Adipocyte (in vitro differentiated cells): ENCODE results near the gene ZBTB46.

Experiments used
- DNase-seq: peaks from one replicate; pipeline ENCODE4 v3.0.0-alpha.2; 2015; ENCODE audit warnings: low read depth
- H3K27me3 ChIP-seq: replicated peaks from 2 replicates; pipeline ENCODE4 v1.7.0; 2013; ENCODE audit warnings: mild to moderate bottlenecking, low read length, moderate library complexity; ENCODE audit not compliant: control insufficient read depth, insufficient read depth
- H3K36me3 ChIP-seq: 2 replicates; pipeline ENCODE4 v1.7.0; 2013; ENCODE audit warnings: low read length, mild to moderate bottlenecking, moderate library complexity; ENCODE audit not compliant: control insufficient read depth, insufficient read depth, severe bottlenecking
- H3K4me1 ChIP-seq: 2 replicates; pipeline ENCODE4 v1.7.0; 2013; ENCODE audit warnings: mild to moderate bottlenecking, low read length, moderate library complexity; ENCODE audit not compliant: control insufficient read depth, insufficient read depth
- H3K4me3 ChIP-seq: 2 replicates; pipeline ENCODE4 v1.7.0; 2013; ENCODE audit warnings: mild to moderate bottlenecking, low read length, moderate library complexity
- H3K9ac ChIP-seq: 2 replicates; pipeline ENCODE4 v1.7.0; 2013; ENCODE audit warnings: mild to moderate bottlenecking, low read length, moderate library complexity
- H3K9me3 ChIP-seq: 2 replicates; pipeline ENCODE4 v1.7.0; 2013; ENCODE audit warnings: mild to moderate bottlenecking, low read length, moderate library complexity; ENCODE audit not compliant: control insufficient read depth

The ZBTB46 gene

DNA sequence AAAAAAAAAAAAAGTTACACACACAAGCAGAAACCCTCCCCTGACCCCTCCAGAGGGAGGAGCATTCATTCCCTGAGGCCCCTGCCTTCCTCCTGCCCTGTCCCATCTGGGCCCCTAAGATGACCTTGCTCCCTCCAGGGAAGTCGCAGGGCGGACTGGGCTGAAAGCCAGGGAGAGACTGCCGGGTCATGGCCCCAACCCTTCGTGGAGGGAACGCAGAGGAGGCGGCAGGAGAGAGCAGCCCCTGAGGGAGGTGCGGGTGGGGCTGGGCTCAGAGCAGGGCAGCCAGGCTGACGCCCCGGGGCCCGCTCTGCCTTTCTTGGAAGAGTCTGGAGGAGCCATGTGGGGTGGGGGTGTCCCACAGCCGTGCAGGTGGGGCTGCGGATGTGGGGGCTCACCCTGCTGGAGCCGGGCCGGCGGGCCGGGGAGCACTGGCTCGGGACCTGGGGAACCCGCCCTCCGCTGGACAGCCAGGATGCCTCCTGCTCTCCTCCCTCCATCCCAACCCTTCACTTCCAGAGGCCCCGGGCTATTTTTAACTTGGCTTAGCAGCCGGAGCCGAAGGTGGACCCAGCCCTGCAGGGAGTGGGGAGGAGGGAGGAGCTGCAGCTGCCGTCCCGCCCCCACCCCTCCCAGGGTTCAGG, 15.2 kb upstream of the ZBTB46 start:
- Histone ChIP-seq H3K27me3 (peaks cover 30% of the 10 kb centered on the region), H3K9ac (no peak overlapping the region), H3K4me1 (peaks cover 7% of the 10 kb centered on the region), H3K36me3 (no peaks in the 10 kb centered on the region), H3K9me3 (no peaks in the 10 kb centered on the region), H3K4me3 (no peak overlapping the region)
- peak; percentile 49 for DNase-seq

DNA sequence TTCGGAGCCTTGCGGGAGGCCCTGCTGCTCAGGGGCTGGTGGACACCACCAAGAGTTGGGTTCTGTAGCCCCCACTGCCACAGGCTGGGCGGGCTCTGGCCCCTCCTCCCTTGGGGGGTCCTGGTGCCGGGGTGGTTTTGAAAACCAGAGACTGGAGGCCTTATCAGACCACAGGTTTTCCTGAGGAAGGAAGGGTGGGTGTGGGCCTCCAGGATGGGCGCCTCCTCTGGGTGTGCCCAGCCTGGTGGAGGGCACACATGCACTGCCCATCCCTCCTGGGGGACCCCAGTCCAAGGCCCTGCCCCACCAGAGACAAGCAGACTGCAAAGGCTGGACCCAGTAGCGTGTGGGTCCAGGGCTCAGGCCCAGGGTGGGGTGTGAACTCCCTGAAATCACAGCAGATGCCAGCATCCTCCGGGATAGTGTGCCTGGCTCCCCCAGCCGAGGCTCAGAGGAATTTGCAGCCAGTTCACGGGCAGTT, 13.5 kb upstream of the ZBTB46 start:
- Histone ChIP-seq H3K9ac (no peak overlapping the region), H3K27me3 (peaks cover 30% of the 10 kb centered on the region), H3K4me1 (peaks cover 7% of the 10 kb centered on the region), H3K36me3 (no peaks in the 10 kb centered on the region), H3K4me3 (no peak overlapping the region), H3K9me3 (no peaks in the 10 kb centered on the region)
- DNase-seq = no peak

DNA sequence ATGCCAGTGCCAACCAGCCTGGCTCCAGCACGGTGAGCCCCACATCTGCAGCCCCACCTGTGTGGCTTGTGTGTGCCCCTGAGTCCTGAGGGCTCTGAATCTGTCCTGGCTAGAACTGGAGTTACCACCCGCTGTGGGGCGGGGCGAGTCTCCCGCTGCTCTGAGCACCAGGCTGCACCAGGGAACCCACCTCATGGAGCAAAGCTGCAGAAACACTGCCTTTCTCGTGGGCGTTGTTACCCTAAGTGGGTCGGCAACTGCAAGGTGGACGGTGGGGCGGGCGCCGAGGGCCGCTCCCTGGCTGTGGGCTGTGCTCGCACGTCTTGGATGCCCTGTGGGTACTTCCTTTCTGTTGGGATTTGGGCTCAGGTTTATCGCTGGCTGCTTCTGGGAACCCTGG, 12.7 kb upstream of the ZBTB46 start:
- DNase-seq = no peak
- Histone ChIP-seq H3K9me3 (no peaks in the 10 kb centered on the region), H3K27me3 (peaks cover 30% of the 10 kb centered on the region), H3K36me3 (no peaks in the 10 kb centered on the region), H3K4me3 (no peak overlapping the region), H3K4me1 (peaks cover 7% of the 10 kb centered on the region), H3K9ac (no peak overlapping the region)

DNA sequence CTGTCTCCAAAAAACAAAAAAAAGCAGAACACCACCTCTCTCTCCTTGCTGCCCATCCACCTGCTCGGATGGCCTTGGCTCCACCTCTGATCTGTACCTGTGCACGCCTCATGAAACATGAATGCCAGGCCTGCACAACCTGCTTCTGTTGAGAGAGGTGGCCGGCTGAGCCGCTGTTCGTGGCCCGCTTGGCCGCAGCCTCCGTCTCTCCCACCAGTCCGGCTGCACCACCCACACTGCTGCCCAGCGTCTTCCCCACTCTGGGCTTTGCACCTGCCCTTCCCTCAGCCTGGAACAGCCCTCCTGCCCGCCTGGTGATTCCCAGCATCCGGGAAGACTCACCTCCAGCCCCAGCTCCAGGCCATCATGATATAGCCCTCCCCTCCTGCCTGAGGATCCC, 12.2 kb upstream of the ZBTB46 start:
- Histone ChIP-seq H3K4me3 (no peak overlapping the region), H3K36me3 (no peaks in the 10 kb centered on the region), H3K9ac (no peak overlapping the region), H3K27me3 (peaks cover 30% of the 10 kb centered on the region), H3K4me1 (peaks cover 7% of the 10 kb centered on the region), H3K9me3 (no peaks in the 10 kb centered on the region)
- no peak for DNase-seq

DNA sequence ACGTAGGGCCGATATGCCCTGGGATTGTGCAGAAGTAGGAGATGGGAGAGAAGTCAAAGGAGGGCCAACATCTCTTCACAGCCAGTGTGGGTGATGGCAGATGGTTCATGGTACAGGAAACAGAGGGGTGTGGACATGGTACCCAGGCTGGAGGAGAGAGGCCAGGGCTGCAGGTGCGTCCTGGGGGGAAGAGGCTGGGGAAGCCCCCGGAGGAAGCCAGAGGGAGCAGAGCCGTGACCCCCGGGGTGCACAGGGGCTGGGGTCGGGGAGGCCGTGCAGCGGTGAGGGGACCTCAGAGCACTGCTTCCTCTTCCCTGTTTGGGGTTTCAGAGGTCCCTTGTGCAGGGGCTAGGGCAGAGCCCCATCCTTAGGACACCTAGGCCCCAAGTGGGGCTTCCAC, 11.2 kb upstream of the ZBTB46 start:
- no peaks in the 10 kb centered on the region for H3K36me3 ChIP-seq
- H3K4me3 ChIP-seq = no peak overlapping the region
- no peak for DNase-seq
- no peak overlapping the region for H3K9ac ChIP-seq
- H3K4me1 ChIP-seq = peaks cover 7% of the 10 kb centered on the region
- peaks cover 26% of the 10 kb centered on the region for H3K27me3 ChIP-seq
- H3K9me3 ChIP-seq = no peaks in the 10 kb centered on the region

DNA sequence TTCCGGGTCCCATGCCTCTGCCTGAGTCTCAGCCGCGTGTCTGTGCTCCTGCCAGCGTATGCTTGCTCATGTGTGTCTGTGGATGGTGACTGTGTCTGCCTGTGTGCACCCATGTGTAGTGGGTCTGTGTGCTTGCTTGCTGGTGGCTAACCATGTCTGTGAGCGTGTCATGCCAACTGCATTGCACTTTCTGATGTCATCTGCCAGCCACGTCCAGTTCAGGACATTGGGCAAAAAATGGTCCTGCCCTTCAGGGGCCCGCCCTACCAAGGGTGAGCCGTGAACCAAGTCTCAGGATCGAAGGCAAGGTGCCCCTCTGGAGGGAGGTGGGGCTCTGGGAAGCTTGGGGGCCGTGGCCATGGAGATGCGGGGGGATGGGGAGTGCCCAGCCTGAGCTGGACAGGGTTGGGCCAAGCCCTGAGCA, 9.4 kb upstream of the ZBTB46 start:
- no peak overlapping the region for H3K9ac ChIP-seq
- no peak for DNase-seq
- H3K27me3 ChIP-seq = peaks cover 20% of the 10 kb centered on the region
- H3K36me3 ChIP-seq = no peaks in the 10 kb centered on the region
- H3K4me1 ChIP-seq = no peaks in the 10 kb centered on the region
- no peak overlapping the region for H3K4me3 ChIP-seq
- H3K9me3 ChIP-seq = no peaks in the 10 kb centered on the region

DNA sequence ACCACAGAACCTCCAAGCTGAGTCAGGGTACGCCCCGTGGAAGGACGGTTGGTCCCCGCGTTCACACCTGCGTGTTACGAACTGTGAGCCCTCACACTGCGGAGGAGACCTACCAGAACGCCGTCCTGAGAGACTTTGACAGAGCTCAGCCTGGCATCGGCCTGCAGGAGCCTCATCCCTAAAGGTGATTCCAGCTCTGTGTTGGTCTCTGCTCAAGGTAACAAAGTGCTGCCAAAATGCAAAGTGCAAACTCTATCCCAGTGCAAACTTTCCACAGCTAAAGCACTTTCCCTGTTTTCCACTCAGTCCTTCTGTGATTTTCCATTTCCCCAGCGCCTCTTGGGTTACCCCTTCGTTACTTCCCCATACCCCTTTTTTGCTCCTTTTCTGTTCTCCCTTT, 8.6 kb upstream of the ZBTB46 start:
- DNase-seq = no peak
- H3K4me1 ChIP-seq = peaks cover under 1% of the 10 kb centered on the region
- no peaks in the 10 kb centered on the region for H3K9me3 ChIP-seq
- no peaks in the 10 kb centered on the region for H3K36me3 ChIP-seq
- H3K4me3 ChIP-seq = no peak overlapping the region
- H3K9ac ChIP-seq = no peak overlapping the region
- H3K27me3 ChIP-seq = peaks cover 13% of the 10 kb centered on the region

DNA sequence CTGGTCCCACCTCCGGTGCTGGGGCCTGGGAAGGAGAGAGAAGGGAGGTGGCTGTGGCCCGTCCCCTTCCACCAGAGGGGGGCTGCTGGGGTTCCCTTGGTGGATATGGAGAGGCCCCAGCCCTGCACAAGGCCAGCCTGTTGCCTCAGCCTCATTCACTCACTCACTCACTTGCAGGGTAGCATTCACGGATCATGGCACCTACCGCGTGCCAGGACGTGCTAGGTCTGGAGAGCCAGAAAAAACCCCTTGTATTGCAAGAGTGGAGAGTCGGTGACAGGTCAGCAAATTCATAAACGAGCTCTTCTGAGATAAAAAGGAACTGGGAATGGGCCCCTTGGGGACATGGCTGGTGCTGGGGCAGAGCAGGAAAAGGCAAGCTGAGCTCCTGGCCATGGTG, 6.4 kb upstream of the ZBTB46 start:
- no peak overlapping the region for H3K9ac ChIP-seq
- no peak for DNase-seq
- peaks cover 5% of the 10 kb centered on the region for H3K27me3 ChIP-seq
- H3K4me3 ChIP-seq = no peak overlapping the region
- no peaks in the 10 kb centered on the region for H3K36me3 ChIP-seq
- H3K9me3 ChIP-seq = no peaks in the 10 kb centered on the region
- peaks cover 5% of the 10 kb centered on the region for H3K4me1 ChIP-seq

DNA sequence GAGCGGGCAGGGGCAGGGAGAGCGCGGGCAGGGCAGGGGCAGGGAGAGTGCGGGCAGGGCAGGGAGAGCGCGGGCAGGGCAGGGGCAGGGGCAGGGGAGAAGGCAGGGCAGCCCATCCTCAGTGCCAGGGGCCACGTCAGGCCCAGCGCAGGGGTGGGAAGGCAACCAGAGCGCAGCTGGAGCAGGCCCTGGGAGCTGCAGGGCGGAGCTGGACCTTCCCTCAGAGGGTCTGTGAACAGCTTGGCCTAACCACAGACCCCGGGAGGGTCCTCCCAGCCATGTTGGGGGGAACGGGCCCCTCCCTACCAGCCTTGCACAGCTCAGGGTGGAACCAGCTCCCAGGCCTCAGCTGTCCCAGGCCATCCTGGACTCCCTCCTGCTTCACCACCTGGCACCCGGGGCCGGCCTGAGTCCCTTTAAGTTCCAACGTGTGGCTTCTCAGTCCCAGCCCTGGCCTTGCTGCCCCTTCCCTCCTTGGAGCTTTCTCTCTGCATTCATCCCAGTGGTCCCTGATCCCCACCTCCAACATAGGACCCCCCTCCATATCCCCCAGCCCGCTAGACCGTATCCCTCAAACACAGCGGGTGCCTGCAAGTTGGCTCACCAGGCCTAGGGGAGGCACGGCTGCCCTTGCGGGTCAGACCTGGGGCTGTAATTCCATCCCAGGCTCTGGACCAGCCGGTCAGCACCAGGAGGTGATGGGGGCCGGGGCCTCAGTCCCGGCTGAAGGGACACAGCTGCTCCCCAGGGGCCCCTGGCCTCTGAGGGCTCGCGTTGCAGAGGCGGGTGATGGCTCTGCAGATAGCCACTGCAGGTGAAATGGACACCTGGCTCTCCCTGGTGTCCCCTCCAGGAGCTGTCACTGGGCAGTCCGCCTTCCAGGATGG, 5.6 kb upstream of the ZBTB46 start:
- Histone ChIP-seq H3K4me1 (peaks cover 5% of the 10 kb centered on the region), H3K4me3 (no peak overlapping the region), H3K36me3 (no peaks in the 10 kb centered on the region), H3K9me3 (no peaks in the 10 kb centered on the region), H3K9ac (no peak overlapping the region), H3K27me3 (peaks cover 5% of the 10 kb centered on the region)
- no peak for DNase-seq

DNA sequence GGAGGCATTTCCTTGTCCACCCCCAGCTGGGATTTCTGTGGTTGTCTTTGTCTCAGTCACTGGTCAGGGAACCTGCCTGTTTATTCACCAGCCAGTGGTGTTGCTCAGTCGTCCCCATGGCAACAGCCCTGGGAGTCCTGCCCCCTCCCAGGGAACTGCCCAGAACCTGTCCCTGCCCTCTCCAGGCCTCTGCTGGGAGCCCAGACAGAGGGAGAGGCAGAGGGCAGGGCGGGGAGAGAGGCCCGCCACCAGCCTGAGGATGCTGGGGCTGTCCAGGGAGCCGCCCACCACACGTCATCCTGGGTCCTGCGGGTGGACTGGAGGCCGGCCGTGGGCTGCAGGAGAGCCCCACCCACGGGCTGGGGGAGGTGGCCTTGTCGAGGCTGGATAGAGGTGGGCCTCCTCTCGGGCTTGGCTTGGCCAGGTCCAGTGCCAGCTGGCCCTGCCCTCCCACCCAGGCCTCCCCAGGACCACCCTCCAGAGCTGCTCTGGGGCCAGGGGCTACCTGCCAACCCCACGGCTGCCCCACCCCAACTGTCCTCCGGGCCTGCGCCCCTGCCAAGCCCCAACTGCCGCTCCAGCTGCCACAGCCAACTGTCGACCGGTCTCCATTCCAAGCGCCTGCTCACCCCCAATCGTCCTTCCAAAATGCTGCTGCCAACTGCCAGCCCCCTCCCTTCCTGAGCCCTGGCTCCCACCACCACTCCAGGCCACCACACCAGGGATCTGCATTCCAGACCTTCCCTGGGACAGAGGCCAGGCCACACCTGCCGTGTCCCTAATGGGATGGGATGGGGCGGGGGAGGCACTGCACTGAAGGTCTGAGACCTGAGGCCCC, 4.2 kb upstream of the ZBTB46 start:
- Histone ChIP-seq H3K4me3 (no peak overlapping the region), H3K27me3 (peaks cover 5% of the 10 kb centered on the region), H3K4me1 (peaks cover 5% of the 10 kb centered on the region), H3K9me3 (no peaks in the 10 kb centered on the region), H3K9ac (no peak overlapping the region), H3K36me3 (no peaks in the 10 kb centered on the region)
- peak; percentile 92 for DNase-seq

DNA sequence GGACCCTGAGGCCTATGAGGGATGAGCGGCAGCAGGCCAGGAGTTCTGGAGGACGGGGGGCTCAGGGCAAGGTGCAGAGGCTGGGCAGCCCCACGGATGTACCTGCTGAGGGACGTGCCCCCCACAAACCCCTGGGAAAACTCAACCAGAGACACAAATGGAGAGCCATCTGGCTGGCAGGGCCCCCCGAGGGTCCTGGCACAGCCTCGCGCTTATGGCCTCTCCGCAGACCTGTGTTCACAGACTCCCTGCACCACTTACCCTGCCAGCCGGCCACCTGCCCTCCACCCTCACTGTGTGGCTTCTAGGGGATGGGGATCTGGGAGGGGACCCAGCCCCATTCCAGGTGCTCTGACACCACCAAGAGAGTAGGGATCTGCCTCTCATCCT, 3.4 kb upstream of the ZBTB46 start:
- H3K4me3 ChIP-seq = no peak overlapping the region
- no peak for DNase-seq
- H3K36me3 ChIP-seq = no peaks in the 10 kb centered on the region
- no peaks in the 10 kb centered on the region for H3K9me3 ChIP-seq
- peaks cover 5% of the 10 kb centered on the region for H3K4me1 ChIP-seq
- H3K9ac ChIP-seq = no peak overlapping the region
- peaks cover 8% of the 10 kb centered on the region for H3K27me3 ChIP-seq
